ENCODE measurements around the gene FMOD.

FMOD gene

GRCh38 chr1:203307641-203308126 lies 43.2 kb downstream of the FMOD start:
- peak overlapping the region; percentile 6 for H3K4me3 ChIP-seq (ENCODE audit: low read depth, low read length)
- TF ChIP-seq CTCF (IDR thresholded peaks at IDR 0.05; ENCODE audit: low read depth, low read length): no peak
- in situ Hi-C loops (cut with HindIII; ENCODE audit: low sequenced_read_pairs): no loop called here
- no peak for DNase-seq (ENCODE audit: low read depth, low spot score)

- peak; percentile 24 for DNase-seq (ENCODE audit: low read depth, low spot score)
- in situ Hi-C loops (cut with HindIII; ENCODE audit: low sequenced_read_pairs): no loop called here
- no peak for TF ChIP-seq CTCF (IDR thresholded peaks at IDR 0.05; ENCODE audit: low read depth, low read length)
- H3K4me3 ChIP-seq (ENCODE audit: low read depth, low read length): peak overlapping the region; percentile 77
Measured at GRCh38 chr1:203306965-203307541, 43.9 kb downstream of the FMOD start.

GRCh38 chr1:203306089-203306964 lies 44.6 kb downstream of the FMOD start:
- TF ChIP-seq CTCF (IDR thresholded peaks at IDR 0.05; ENCODE audit: low read depth, low read length): no peak
- in situ Hi-C loops (cut with HindIII; ENCODE audit: low sequenced_read_pairs): no loop called here
- peak overlapping the region; percentile 77 for H3K4me3 ChIP-seq (ENCODE audit: low read depth, low read length)
- peak; percentile 79 for DNase-seq (ENCODE audit: low read depth, low spot score)

- H3K4me3 ChIP-seq (ENCODE audit: low read depth, low read length): peak overlapping the region; percentile 77
- in situ Hi-C loops (cut with HindIII; ENCODE audit: low sequenced_read_pairs): no loop called here
- TF ChIP-seq CTCF (IDR thresholded peaks at IDR 0.05; ENCODE audit: low read depth, low read length): no peak
- DNase-seq (ENCODE audit: low read depth, low spot score): no peak
Measured at GRCh38 chr1:203305809-203306088, 45.2 kb downstream of the FMOD start.

- in situ Hi-C loops (cut with HindIII; ENCODE audit: low sequenced_read_pairs): no loop called here
- peak within 1 kb of the TSS; percentile 77 for H3K4me3 ChIP-seq (ENCODE audit: low read depth, low read length)
Measured at GRCh38 chr1:203304919-203305808, 45.8 kb downstream of the FMOD start, which contains the start of gene BTG2. BTG2 (plus strand) TSS chr1:203305519; CDS start chr1:203305607, 88 bp downstream.

More at GRCh38 chr1:203304919-203305808, 45.8 kb downstream of the FMOD start, which contains the start of gene BTG2:
- no peak for TF ChIP-seq CTCF (IDR thresholded peaks at IDR 0.05; ENCODE audit: low read depth, low read length)
- DNase-seq (ENCODE audit: low read depth, low spot score): peak; percentile 83
